ENCODE results near the gene ABI3BP.
A peak's percentile ranks its signal among the peaks of the same experiment; 100 is the strongest.

ABI3BP gene

DNA sequence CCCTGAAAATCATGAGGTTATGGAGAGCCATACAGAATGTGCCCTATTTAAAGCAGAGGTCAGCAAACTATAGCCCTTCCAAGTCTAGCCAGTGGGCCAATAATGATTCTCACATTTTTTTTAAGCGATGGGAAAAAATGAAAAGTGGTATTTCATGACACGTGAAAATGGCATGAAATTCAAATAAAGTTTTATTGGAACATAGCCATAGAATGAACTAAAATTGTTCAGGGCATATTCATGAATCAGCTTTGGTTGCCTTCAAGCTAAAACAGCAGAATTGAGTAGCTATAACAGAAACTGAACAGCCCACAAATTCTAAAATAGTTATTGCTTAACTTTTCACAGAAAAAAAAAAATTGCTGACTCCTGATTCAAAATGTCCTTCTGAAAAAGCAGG is 179.4 kb downstream of the ABI3BP start:
- H3K4me3 Mint-ChIP-seq, result no peak overlapping the region
- H3K27me3 Mint-ChIP-seq, result peaks cover 22% of the 10 kb centered on the region
- no peak for ATAC-seq
- H3K4me1 Mint-ChIP-seq, result peaks cover 5% of the 10 kb centered on the region
- H3K36me3 Mint-ChIP-seq, result no peaks in the 10 kb centered on the region
- no peaks in the 10 kb centered on the region for H3K9me3 Mint-ChIP-seq
- H3K27ac Mint-ChIP-seq, result no peak overlapping the region

DNA sequence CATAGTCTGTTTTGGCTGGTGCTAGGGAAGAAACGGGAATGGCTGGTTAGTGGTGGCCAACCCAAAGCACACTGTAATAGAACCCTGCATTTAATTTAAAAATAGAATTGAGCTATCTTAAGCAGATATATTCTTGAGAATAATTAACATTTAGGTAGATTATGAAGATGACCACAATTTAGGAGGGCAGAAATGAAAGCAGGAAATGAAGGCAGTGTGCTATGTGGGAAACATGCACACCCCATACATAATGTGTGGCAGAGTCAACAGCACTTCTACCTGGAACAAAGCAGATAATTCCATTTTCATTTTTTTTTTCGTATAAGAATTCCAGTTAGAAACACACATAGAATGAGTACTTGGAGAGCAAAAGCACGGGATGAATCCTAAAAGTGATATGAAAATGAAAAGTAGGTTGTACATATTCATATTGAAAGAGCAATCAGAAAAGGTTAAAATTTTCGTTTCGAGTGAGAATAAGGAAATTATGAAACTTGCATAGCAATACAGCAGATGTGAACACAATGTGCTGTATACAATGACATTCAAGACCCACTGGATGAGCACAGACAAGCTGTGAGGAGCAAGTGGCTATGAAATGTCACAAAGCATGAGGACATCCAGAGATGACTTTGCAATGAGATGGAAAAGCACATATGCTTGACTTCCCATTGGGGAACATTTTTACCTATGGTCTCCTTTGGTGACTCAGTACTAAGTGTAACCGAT is 181.3 kb downstream of the ABI3BP start:
- no peak overlapping the region for H3K27ac Mint-ChIP-seq
- H3K4me1 Mint-ChIP-seq, result peaks cover 5% of the 10 kb centered on the region
- ATAC-seq, result peak; percentile 67
- no peaks in the 10 kb centered on the region for H3K36me3 Mint-ChIP-seq
- H3K27me3 Mint-ChIP-seq, result peaks cover 29% of the 10 kb centered on the region
- H3K4me3 Mint-ChIP-seq, result no peak overlapping the region
- H3K9me3 Mint-ChIP-seq, result no peaks in the 10 kb centered on the region

DNA sequence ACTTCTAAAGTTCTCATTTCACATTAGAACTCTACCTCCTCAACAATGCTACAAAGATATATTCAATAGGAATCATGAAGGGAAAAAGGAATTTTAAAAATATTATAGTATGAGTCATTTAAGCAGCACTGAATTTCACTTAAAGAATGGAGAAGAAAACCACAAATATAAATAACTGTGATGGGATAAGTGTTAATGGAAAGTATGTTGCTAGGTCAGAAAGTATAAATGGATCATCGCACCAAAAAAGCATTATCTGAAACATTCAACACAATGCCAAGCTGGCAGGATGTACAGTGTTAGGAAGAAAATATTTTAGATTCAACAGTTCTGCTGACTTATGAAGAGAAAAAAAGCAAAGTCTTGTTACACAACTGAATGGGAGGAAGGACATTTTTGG is 182.6 kb downstream of the ABI3BP start:
- H3K36me3 Mint-ChIP-seq, result no peaks in the 10 kb centered on the region

DNA sequence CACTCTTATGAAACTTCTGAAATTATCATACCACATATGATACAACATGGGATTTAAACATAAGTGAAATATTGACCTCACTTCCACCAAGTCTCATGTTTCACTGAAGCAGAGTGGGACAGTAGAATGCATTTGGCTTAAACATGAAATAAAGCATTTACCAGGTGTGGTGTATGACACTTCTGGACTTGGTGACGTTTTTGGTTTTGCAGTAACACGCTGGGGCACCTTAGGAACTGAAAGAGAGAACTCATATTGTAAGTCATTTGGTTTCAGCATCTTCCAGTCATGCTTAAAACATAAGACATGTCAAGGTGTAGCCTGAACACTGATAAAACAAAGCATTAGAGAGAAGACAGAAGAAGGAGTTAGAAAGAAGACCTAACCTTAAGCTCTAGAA is 188.6 kb downstream of the ABI3BP start:
- Mint-ChIP-seq H3K9me3 (no peaks in the 10 kb centered on the region), H3K27me3 (peaks cover 19% of the 10 kb centered on the region), H3K27ac (no peak overlapping the region), H3K4me1 (no peaks in the 10 kb centered on the region), H3K36me3 (no peaks in the 10 kb centered on the region), H3K4me3 (no peak overlapping the region)
- no peak for ATAC-seq

More for the DNA sequence above, 182.6 kb downstream of the ABI3BP start:
- Mint-ChIP-seq H3K27ac (no peak overlapping the region), H3K4me1 (peaks cover 5% of the 10 kb centered on the region), H3K4me3 (no peak overlapping the region), H3K9me3 (no peaks in the 10 kb centered on the region), H3K27me3 (peaks cover 20% of the 10 kb centered on the region)
- ATAC-seq, result no peak

DNA sequence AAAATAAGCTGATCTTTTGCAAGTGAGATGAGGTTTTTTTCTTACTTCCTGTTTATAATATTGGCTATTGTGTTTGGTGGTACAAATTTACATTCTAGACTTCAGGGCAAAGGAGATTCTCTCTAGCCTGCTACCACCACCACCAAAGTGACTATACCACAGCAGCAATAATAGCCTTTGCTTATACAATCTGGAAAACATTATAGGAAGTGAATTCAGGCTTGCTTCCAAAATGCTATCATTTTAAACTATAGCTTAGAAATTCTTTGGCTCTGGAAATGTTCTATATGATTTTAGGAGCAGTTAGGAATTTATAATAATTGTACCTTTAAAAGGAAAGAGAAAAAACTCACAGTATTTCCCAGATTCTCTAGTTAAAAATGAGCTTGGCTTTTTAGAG is 189.5 kb downstream of the ABI3BP start:
- Mint-ChIP-seq H3K36me3 (no peaks in the 10 kb centered on the region), H3K27me3 (peaks cover 19% of the 10 kb centered on the region), H3K27ac (no peak overlapping the region), H3K9me3 (no peaks in the 10 kb centered on the region), H3K4me3 (no peak overlapping the region), H3K4me1 (no peaks in the 10 kb centered on the region)
- no peak for ATAC-seq

DNA sequence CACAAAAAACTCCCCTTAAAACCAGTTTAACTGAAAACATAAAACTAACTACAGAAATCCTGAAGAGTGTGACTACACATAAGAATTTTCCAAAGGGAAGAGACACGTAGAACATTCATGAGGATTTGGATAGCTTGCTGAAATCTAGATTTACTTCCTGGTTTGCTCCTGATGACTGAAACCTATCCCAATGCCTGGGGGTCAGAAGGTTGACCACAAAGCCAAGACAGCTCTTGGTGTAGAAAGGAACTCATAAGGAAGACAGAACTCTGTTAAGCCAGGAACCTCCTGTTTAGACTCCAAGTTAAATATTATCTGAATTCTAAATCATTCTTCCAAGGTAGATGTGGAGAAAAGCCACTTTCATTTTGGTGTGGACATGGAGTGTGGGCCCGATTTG is 191.1 kb downstream of the ABI3BP start:
- Mint-ChIP-seq H3K27me3 (peaks cover 9% of the 10 kb centered on the region), H3K4me1 (no peaks in the 10 kb centered on the region), H3K9me3 (no peaks in the 10 kb centered on the region), H3K36me3 (no peaks in the 10 kb centered on the region), H3K27ac (no peak overlapping the region), H3K4me3 (no peak overlapping the region)
- no peak for ATAC-seq

DNA sequence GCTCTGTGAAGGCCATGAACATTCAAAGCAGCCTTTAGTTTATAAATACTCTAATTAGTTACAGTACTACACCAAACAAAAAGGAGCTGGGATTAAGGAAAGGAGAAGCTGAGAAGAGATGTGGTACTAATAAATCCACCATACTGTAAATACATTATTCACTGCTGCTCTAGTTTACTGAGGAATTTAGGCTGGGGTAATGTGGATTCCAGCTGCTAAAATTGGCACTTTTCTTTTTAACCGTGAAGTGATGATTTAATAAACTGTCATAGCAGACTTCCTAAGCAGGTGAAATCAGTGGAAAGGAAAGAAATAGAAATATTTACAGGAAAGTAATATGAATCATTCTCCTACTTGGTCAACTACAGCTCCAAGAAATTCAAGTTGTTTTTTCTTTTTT is 195.2 kb downstream of the ABI3BP start:
- H3K4me3 Mint-ChIP-seq, result no peak overlapping the region
- ATAC-seq, result no peak
- H3K9me3 Mint-ChIP-seq, result no peaks in the 10 kb centered on the region
- H3K27ac Mint-ChIP-seq, result no peak overlapping the region
- H3K27me3 Mint-ChIP-seq, result no peaks in the 10 kb centered on the region
- H3K36me3 Mint-ChIP-seq, result no peaks in the 10 kb centered on the region
- H3K4me1 Mint-ChIP-seq, result peaks cover 6% of the 10 kb centered on the region

DNA sequence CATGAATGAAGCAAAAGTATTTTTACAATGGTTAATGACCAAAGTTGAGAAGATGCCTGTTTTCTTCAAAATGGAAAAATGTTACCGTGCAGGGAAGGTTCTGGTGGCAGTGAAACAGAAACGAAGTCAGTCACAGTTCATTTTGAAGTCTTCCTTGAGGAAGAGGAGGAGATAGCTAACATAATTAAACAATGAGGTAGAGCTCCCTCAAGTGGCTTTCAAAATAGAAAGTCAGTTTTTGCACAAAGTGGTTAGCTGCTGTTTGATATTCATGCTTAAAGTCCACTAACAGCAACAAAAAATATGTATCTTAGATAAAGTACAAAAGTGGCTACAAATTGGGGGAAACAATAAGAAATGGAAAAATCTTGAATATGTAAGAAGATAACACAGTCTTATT is 196.7 kb downstream of the ABI3BP start:
- Mint-ChIP-seq H3K27me3 (no peaks in the 10 kb centered on the region), H3K9me3 (no peaks in the 10 kb centered on the region), H3K27ac (no peak overlapping the region), H3K4me3 (no peak overlapping the region), H3K36me3 (no peaks in the 10 kb centered on the region), H3K4me1 (peaks cover 6% of the 10 kb centered on the region)
- ATAC-seq, result no peak

DNA sequence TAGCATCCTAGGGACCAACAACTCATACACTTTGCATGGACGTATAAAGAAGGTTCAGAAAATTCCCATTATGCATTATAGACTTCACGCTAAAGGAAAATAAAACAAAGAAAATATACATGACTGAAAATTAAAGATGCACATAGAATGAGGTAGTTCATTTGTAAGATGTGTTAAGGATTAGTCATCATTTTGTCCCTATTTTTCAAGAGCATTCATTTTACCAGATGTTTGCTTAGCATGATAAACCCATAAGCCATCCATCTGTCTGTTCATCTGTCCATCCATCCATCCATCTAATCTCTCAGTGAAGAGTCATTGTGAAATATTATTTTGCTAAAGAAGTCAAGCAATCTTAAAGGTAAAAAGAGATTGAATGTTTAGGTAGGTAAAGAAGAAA is 203.6 kb downstream of the ABI3BP start:
- Mint-ChIP-seq H3K4me1 (no peaks in the 10 kb centered on the region), H3K27ac (no peak overlapping the region), H3K36me3 (no peaks in the 10 kb centered on the region), H3K9me3 (peaks cover 4% of the 10 kb centered on the region), H3K4me3 (no peak overlapping the region), H3K27me3 (no peaks in the 10 kb centered on the region)
- no peak for ATAC-seq

DNA sequence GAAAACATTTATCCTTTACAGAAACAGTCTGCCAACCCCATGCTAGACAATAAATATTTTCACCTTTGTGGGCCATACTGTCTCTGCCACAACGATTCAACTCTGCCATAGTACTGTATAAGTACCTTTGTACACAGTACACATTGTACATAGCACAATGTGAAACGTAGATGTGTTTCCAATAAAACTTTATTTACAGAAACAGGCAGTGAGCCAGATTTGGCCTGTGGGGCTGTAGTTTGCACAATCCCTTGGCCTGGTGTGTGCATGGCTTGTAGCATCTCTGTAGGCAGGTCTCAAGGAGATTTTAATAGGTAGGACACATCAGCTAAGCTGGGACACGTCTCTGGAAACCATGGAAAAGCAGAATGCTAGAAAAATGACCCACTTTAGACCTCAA is 209.6 kb downstream of the ABI3BP start:
- Mint-ChIP-seq H3K36me3 (no peaks in the 10 kb centered on the region), H3K27ac (no peak overlapping the region), H3K4me1 (no peaks in the 10 kb centered on the region), H3K27me3 (no peaks in the 10 kb centered on the region), H3K4me3 (no peak overlapping the region), H3K9me3 (peaks cover 5% of the 10 kb centered on the region)
- ATAC-seq, result peak; percentile 24

DNA sequence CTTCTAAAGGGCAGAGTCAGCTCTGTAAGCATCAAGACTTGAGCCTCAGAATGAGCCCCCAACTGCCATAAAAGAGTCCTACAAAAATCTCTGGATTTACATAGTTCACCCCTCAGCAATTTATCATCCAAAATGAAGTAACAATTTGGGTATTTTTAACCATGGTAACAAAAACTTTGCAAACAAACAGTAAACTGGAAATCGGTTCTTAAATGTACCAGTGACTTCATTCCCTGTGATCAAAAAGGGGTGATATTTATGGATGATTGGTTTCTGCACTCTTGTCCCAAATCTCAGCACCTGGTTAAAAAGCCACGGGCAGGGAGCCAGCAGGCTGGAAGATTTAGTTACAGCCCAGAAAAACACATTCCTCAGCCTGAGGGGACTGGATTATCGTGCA is 210.3 kb downstream of the ABI3BP start:
- Mint-ChIP-seq H3K27me3 (no peaks in the 10 kb centered on the region), H3K9me3 (peaks cover 5% of the 10 kb centered on the region), H3K27ac (no peak overlapping the region), H3K36me3 (no peaks in the 10 kb centered on the region), H3K4me3 (no peak overlapping the region), H3K4me1 (no peaks in the 10 kb centered on the region)
- no peak for ATAC-seq

DNA sequence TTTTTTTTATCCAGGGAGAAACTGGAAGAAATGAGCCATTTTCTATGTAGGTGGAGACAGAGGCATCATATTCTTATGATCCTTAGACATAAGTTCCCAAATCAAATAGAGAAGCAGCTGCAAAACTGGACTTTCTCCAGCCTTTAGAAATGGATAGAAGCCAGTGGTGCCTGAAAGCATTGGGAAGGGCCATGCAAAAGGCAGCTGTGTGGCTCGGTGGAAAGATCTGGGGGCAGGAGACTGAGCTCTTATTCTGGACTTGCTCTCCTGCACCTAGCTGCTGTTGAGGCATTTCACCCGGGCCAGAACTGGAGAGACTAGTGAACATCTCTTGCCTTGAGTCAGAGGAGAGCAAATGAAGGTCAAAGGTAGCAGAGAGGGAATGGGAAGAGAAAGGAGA is 210.9 kb downstream of the ABI3BP start:
- Mint-ChIP-seq H3K4me1 (no peaks in the 10 kb centered on the region), H3K27me3 (no peaks in the 10 kb centered on the region), H3K4me3 (no peak overlapping the region), H3K9me3 (peaks cover 5% of the 10 kb centered on the region), H3K27ac (no peak overlapping the region), H3K36me3 (no peaks in the 10 kb centered on the region)
- no peak for ATAC-seq

DNA sequence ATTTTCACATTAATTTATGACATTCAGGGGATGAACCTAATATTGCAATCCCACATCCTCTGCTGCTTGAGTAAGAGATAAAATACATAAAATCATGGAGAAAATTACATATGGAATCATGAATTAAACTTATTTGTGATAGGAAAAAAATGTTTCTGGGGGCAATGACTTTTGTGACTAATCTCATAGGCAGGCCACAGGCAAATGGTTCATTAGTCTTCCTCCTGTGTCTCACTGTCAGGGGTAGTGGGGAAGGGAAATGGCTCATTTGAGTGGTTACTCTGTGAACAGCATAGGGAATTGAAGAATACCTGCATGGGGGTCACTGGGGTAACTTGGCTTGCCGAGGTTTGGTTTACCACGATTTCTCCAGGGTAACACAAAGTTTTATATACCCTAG is 211.9 kb downstream of the ABI3BP start:
- Mint-ChIP-seq H3K4me3 (no peak overlapping the region), H3K36me3 (no peaks in the 10 kb centered on the region), H3K27ac (no peak overlapping the region), H3K27me3 (no peaks in the 10 kb centered on the region), H3K9me3 (peaks cover 5% of the 10 kb centered on the region), H3K4me1 (no peaks in the 10 kb centered on the region)
- ATAC-seq, result no peak

DNA sequence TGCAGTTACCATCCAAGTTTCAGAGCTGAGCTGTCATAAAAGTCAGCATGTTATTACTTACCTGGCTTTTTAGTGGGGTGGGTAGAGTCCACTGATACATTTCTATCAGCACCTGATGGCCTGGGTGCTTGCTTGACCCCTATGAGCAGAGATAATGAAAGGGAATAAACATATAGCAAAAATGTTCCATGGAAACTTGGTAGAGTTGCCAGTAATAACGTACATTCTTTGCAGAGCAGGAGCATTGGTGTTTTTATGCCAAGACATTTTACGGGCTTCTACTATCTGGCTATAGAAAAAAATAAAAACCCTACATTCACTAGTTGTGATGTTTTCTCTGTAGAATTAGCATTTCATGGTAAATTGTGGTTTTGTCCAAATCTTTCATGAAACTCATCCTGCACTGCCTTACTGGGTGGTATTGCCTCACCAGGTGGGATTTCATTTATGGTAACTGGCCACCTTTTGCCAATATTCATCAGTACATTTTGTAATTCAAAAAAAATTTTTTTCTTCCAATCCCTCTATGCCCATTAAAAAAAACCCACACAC is 213.1 kb downstream of the ABI3BP start:
- peaks cover 2% of the 10 kb centered on the region for H3K9me3 Mint-ChIP-seq
- no peaks in the 10 kb centered on the region for H3K36me3 Mint-ChIP-seq
- no peak overlapping the region for H3K27ac Mint-ChIP-seq
- no peaks in the 10 kb centered on the region for H3K4me1 Mint-ChIP-seq
- H3K27me3 Mint-ChIP-seq, result no peaks in the 10 kb centered on the region
- no peak overlapping the region for H3K4me3 Mint-ChIP-seq
- ATAC-seq, result no peak

DNA sequence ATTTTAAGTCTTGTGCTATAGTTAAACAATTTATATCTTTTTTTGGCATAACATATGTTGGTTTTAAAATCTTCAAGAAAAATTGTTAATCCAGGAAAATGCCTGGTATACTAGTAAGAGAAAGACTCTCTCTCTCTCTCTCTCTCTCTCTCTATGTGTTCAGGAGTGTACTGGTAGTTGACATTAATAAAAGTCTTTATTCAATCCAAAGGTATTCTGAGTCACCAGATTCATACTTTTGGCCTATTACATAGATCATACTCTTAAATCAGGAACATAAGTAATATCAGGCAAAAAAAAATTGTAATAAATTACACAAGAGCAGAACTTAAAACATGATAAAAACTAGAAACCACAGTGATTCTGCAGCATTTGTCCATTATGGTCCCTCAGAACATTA is 213.7 kb downstream of the ABI3BP start:
- Mint-ChIP-seq H3K9me3 (no peaks in the 10 kb centered on the region), H3K36me3 (no peaks in the 10 kb centered on the region), H3K27ac (no peak overlapping the region), H3K4me3 (no peak overlapping the region), H3K27me3 (no peaks in the 10 kb centered on the region), H3K4me1 (no peaks in the 10 kb centered on the region)
- ATAC-seq, result no peak

DNA sequence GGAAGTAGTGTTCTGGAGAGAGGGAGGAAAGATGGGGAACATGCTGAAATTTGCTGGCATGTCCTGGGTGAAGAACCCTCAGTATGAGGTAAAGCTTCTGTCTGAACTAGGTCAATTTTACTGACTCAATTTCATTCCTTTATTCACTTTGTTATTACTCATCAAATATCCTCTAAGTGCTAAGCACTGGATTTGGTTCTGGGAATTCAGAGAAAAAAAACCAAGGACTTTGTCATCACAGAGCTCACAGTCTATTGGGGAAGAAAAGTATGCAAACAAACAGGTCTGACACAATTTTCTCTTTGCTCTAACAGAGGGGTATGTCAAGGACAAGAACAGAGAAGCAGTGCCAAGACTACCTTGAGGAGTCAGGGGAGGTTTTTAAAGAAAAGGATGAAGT is 215.9 kb downstream of the ABI3BP start:
- H3K27me3 Mint-ChIP-seq, result no peaks in the 10 kb centered on the region
- peaks cover 3% of the 10 kb centered on the region for H3K36me3 Mint-ChIP-seq
- no peak overlapping the region for H3K4me3 Mint-ChIP-seq
- no peaks in the 10 kb centered on the region for H3K4me1 Mint-ChIP-seq
- ATAC-seq, result no peak
- H3K27ac Mint-ChIP-seq, result no peak overlapping the region
- no peaks in the 10 kb centered on the region for H3K9me3 Mint-ChIP-seq
